IMR-90 (cell line): Measurements from ENCODE around the gene KCNH5. TPM values are rescaled to one million over a fixed set of nuclear protein-coding genes. Genes with fewer than 3 reads are reported as not detected.

Experiments used
- ATAC-seq: fragments of 200-7000 bp; cut with Tn5 transposase; 2 replicates; pipeline ENCODE4 v1.9.1; 2020; ENCODE audit warnings: low read depth, mild to moderate bottlenecking, moderate library complexity
- BruUV-seq: library from RNA; stranded (reverse); fragments of 400-500 nt; replicated peaks from 2 replicates; lab custom pipeline; 2021; lab: Mats Ljungman, UMichigan
- CTCF ChIA-PET: fragments of 300-600 bp; formaldehyde crosslinking; extraction: SDS; loops from one replicate; lab custom pipeline; 2021; ENCODE audit warnings: antibody characterized with exemption; lab: Yijun Ruan, JAX
- POLR2A ChIA-PET: fragments of 300-600 bp; sonication (Branson Sonifier 250); formaldehyde crosslinking; loops from one replicate; lab custom pipeline; 2022; ENCODE audit warnings: antibody characterized with exemption; ENCODE audit not compliant: unreplicated experiment; lab: Charles Lee
- DNase-seq: peaks from one replicate; pipeline ENCODE4 v3.0.0; 2013
- H2AFZ ChIP-seq: replicated peaks from 2 replicates; pipeline ENCODE3; 2013; ENCODE audit warnings: low read length, mild to moderate bottlenecking; ENCODE audit not compliant: poor library complexity
- H2AK5ac ChIP-seq: 2 replicates; pipeline ENCODE4 v1.6.1; 2013; ENCODE audit warnings: low read depth, low read length, inconsistent platforms
- H2AK9ac ChIP-seq: replicated peaks from 2 replicates; pipeline ENCODE3; 2013; ENCODE audit warnings: mild to moderate bottlenecking, low read depth, low read length, moderate library complexity; ENCODE audit not compliant: poor library complexity
- H2BK120ac ChIP-seq: 2 replicates; pipeline ENCODE4 v1.6.1; 2013; ENCODE audit warnings: low read depth, low read length, inconsistent platforms
- H2BK15ac ChIP-seq: 3 replicates; pipeline ENCODE4 v1.6.1; 2013; ENCODE audit warnings: low read depth, low read length, inconsistent platforms
- H2BK20ac ChIP-seq: 2 replicates; pipeline ENCODE4 v1.6.1; 2013; ENCODE audit warnings: low read depth, mild to moderate bottlenecking, inconsistent platforms, low read length, moderate library complexity
- H2BK5ac ChIP-seq: 2 replicates; pipeline ENCODE4 v1.6.1; 2013; ENCODE audit warnings: mild to moderate bottlenecking, low read depth, low read length, inconsistent platforms; ENCODE audit not compliant: poor library complexity, severe bottlenecking
- H3K14ac ChIP-seq: replicated peaks from 2 replicates; pipeline ENCODE4 v1.6.1; 2013; ENCODE audit warnings: low read depth, low read length, inconsistent platforms
- H3K18ac ChIP-seq: 2 replicates; pipeline ENCODE4 v1.6.1; 2013; ENCODE audit warnings: low read depth, low read length, control low read depth
- H3K23ac ChIP-seq: 2 replicates; pipeline ENCODE4 v1.6.1; 2013; ENCODE audit warnings: low read depth, low read length, inconsistent platforms
- H3K27ac ChIP-seq: 2 replicates; pipeline ENCODE4 v1.5.1; 2013; ENCODE audit warnings: mild to moderate bottlenecking, control low read depth, low read length; ENCODE audit not compliant: insufficient read depth
- H3K27me3 ChIP-seq: 2 replicates; pipeline ENCODE4 v1.6.1; 2013; ENCODE audit warnings: low read length; ENCODE audit not compliant: control insufficient read depth, insufficient read depth
- H3K36me3 ChIP-seq: 2 replicates; pipeline ENCODE4 v1.6.1; 2013; ENCODE audit warnings: low read length, mixed read lengths; ENCODE audit not compliant: control insufficient read depth, insufficient read depth
- H3K4ac ChIP-seq: 2 replicates; pipeline ENCODE4 v1.6.1; 2013; ENCODE audit warnings: low read depth, low read length, inconsistent platforms
- H3K4me1 ChIP-seq: 2 replicates; pipeline ENCODE4 v1.6.1; 2013; ENCODE audit warnings: low read length, mixed read lengths; ENCODE audit not compliant: control insufficient read depth, insufficient read depth
- H3K4me2 ChIP-seq: 2 replicates; pipeline ENCODE4 v1.6.1; 2013; ENCODE audit warnings: low read depth, mild to moderate bottlenecking, control low read depth, low read length, moderate library complexity
- H3K4me3 ChIP-seq: 2 replicates; pipeline ENCODE4 v1.5.1; 2013; ENCODE audit warnings: low read depth, mild to moderate bottlenecking, control low read depth, low read length, moderate library complexity; ENCODE audit not compliant: insufficient read depth
- H3K56ac ChIP-seq: 2 replicates; pipeline ENCODE4 v1.6.1; 2013; ENCODE audit warnings: low read length, inconsistent platforms; ENCODE audit not compliant: insufficient read depth; ENCODE audit errors: extremely low read depth
- H3K79me1 ChIP-seq, 2 experiments: 2 replicates each; pipeline ENCODE4 v1.6.1; 2013; ENCODE audit warnings: low read length in 2 of 2, inconsistent platforms in 1 of 2, low read depth in 1 of 2
- H3K9ac ChIP-seq: 2 replicates; pipeline ENCODE4 v1.6.1; 2013; ENCODE audit warnings: low read depth, low read length, control low read depth
- H3K9me1 ChIP-seq: 2 replicates; pipeline ENCODE4 v1.6.1; 2013; ENCODE audit warnings: low read length, inconsistent platforms; ENCODE audit not compliant: insufficient read depth
- H3K9me3 ChIP-seq: 2 replicates; pipeline ENCODE4 v1.6.1; 2013; ENCODE audit warnings: low read length; ENCODE audit not compliant: control insufficient read depth, insufficient read depth
- H4K20me1 ChIP-seq: 2 replicates; pipeline ENCODE4 v1.6.1; 2013; ENCODE audit warnings: low read length, inconsistent platforms; ENCODE audit not compliant: insufficient read depth
- H4K5ac ChIP-seq: 2 replicates; pipeline ENCODE4 v1.6.1; 2013; ENCODE audit warnings: mild to moderate bottlenecking, low read depth, low read length, control low read depth
- H4K8ac ChIP-seq, 2 experiments: 2 replicates each; pipeline ENCODE4 v1.6.1; 2013; ENCODE audit warnings: low read depth in 2 of 2, low read length in 2 of 2, control low read depth in 1 of 2, inconsistent platforms in 1 of 2
- H4K91ac ChIP-seq: 2 replicates; pipeline ENCODE4 v1.6.1; 2013; ENCODE audit warnings: low read depth, low read length, inconsistent platforms; ENCODE audit not compliant: insufficient read depth
- BHLHE40 ChIP-seq: fragments of 150-350 bp; IDR thresholded peaks from 2 replicates; pipeline ENCODE4 v1.6.1; 2016; ENCODE audit warnings: mild to moderate bottlenecking, low read depth, low read length
- NFE2L2 ChIP-seq: fragments of 150-350 bp; IDR thresholded peaks from 2 replicates; pipeline ENCODE4 v1.6.1; 2016; ENCODE audit warnings: low read depth, mild to moderate bottlenecking, low read length
- RAD21 ChIP-seq: IDR thresholded peaks from 2 replicates; pipeline ENCODE4 v1.6.1; 2012; ENCODE audit warnings: low read length, improper control_type of control experiment
- RFX5 ChIP-seq: IDR thresholded peaks from 2 replicates; pipeline ENCODE4 v1.8.0; 2012; ENCODE audit warnings: low read depth, mild to moderate bottlenecking, low read length, moderate library complexity
- WGBS, 2 experiments: methylation state at CpG; one replicate each; pipeline versions ENCODE4 v1.1.5 to v1.1.7; 2013; ENCODE audit warnings: missing lambda C conversion rate in 2 of 2; ENCODE audit not compliant: insufficient read length in 1 of 2; ENCODE audit errors: extremely low coverage in 2 of 2; 5-methylcytosine and 5-hydroxymethylcytosine counted together
- dilution Hi-C: fragments of 300-500 bp; cut with HindIII; formaldehyde crosslinking; loops from one replicate; pipeline ENCODE4 v1.14.3; 2018; ENCODE audit warnings: low sequenced_read_pairs; ENCODE audit not compliant: unreplicated experiment
- in situ Hi-C: fragments of 300-500 bp; cut with MboI; formaldehyde crosslinking; loops from 3 replicates; pipeline ENCODE4 v1.14.3; 2019; ENCODE audit warnings: low sequenced_read_pairs, inconsistent platforms, mixed read lengths
- intact Hi-C: fragments of 100-400 bp; cut with micrococcal nuclease; formaldehyde crosslinking; loops from 2 replicates; pipeline ENCODE4 v1.10.0; 2022
- polyA plus RNA-seq, 3 experiments: library from polyadenylated mRNA; depleted of rRNA; stranded (reverse); fragments of >200 nt; gene quantifications; 2 replicates each; pipeline ENCODE4 v1.2.3, GENCODE V29; 2012; ENCODE audit warnings: low replicate concordance in 1 of 3
- total RNA-seq: library from RNA; depleted of rRNA; stranded (reverse); fragments of >200 nt; gene quantifications from 2 replicates; pipeline ENCODE4 v1.2.3, GENCODE V29; 2012

KCNH5 gene
- total and polyA plus RNA-seq, 2 of the 4 experiments (the other 2 are of a cell fraction), result under 0.01 to 0.03 TPM

GRCh38 chr14:63006531-63006930, 38.7 kb downstream of the KCNH5 start:
- H4K20me1 ChIP-seq, result no peaks in the 10 kb centered on the region
- no peak overlapping the region for H3K4me3 ChIP-seq
- H2AFZ ChIP-seq, result no peak overlapping the region
- no peaks in the 10 kb centered on the region for H3K79me1 ChIP-seq
- intact Hi-C loops, result no loop called here
- no peaks in the 10 kb centered on the region for H3K27me3 ChIP-seq
- no peak overlapping the region for H4K5ac ChIP-seq
- H2BK15ac ChIP-seq, result no peak overlapping the region
- H3K14ac ChIP-seq, result no peak overlapping the region
- H3K4me1 ChIP-seq, result no peaks in the 10 kb centered on the region
- H3K9me1 ChIP-seq, result no peaks in the 10 kb centered on the region
- no peak overlapping the region for H2AK9ac ChIP-seq
- no peak overlapping the region for H2BK120ac ChIP-seq
- H2BK5ac ChIP-seq, result no peak overlapping the region
- H4K91ac ChIP-seq, result no peak overlapping the region
- no peak overlapping the region for H3K56ac ChIP-seq
- H3K9ac ChIP-seq, result no peak overlapping the region
- H3K9me3 ChIP-seq, result no peaks in the 10 kb centered on the region
- no peaks in the 10 kb centered on the region for H3K36me3 ChIP-seq
- TF ChIP-seq RFX5 (no peak), RAD21 (no peak), NFE2L2 (no peak), BHLHE40 (no peak)
- dilution Hi-C loops, result no loop called here
- H3K4me2 ChIP-seq, result no peak overlapping the region
- H2AK5ac ChIP-seq, result no peak overlapping the region
- BruUV-seq, result no TSS peak
- POLR2A ChIA-PET, result no interaction called here
- in situ Hi-C loops, result no loop called here
- H3K4ac ChIP-seq, result no peak overlapping the region
- no peak overlapping the region for H3K23ac ChIP-seq
- H3K27ac ChIP-seq, result no peak overlapping the region
- ATAC-seq (no peak), DNase-seq (no peak)
- H4K8ac ChIP-seq, result no peak overlapping the region
- H2BK20ac ChIP-seq, result no peak overlapping the region
- WGBS, 2 experiments, result no CpG with 5 or more reads among the region's 2 CpGs
- CTCF ChIA-PET, result no interaction called here
- H3K18ac ChIP-seq, result no peak overlapping the region
